ENCODE data around the gene NIPAL4. TPM values are rescaled to one million over a fixed set of nuclear protein-coding genes. Genes with fewer than 3 reads are reported as not detected.
A peak's percentile ranks its signal among the peaks of the same experiment; 100 is the strongest.

Gene NIPAL4
- total RNA-seq, 1 experiment from 2014 or later: 0.24 TPM

GRCh38 chr5:157464519-157465171 is 4.6 kb downstream of the NIPAL4 start:
- TF ChIP-seq EZH2 (IDR thresholded peaks at IDR 0.05; ENCODE audit: low read depth): no peak
- TF ChIP-seq, protein P1, sequence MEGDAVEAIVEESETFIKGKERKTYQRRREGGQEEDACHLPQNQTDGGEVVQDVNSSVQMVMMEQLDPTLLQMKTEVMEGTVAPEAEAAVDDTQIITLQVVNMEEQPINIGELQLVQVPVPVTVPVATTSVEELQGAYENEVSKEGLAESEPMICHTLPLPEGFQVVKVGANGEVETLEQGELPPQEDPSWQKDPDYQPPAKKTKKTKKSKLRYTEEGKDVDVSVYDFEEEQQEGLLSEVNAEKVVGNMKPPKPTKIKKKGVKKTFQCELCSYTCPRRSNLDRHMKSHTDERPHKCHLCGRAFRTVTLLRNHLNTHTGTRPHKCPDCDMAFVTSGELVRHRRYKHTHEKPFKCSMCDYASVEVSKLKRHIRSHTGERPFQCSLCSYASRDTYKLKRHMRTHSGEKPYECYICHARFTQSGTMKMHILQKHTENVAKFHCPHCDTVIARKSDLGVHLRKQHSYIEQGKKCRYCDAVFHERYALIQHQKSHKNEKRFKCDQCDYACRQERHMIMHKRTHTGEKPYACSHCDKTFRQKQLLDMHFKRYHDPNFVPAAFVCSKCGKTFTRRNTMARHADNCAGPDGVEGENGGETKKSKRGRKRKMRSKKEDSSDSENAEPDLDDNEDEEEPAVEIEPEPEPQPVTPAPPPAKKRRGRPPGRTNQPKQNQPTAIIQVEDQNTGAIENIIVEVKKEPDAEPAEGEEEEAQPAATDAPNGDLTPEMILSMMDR (conservative IDR thresholded peaks at IDR 0.05): no peak
- ChIA-PET POLR2A (ENCODE audit: unreplicated experiment) (no interaction called here), CTCF (interaction anchor here (0.6 kb wide), 2 partner anchors 42 to 191 kb away, joined by 3 to 4 read pairs; no protein-coding TSS in a partner anchor)
- H3K27ac ChIP-seq: 0 out of 2 replicates have a peak overlapping the region, but pooled peaks have one; percentile 13
- no peaks in the 10 kb centered on the region for H3K36me3 ChIP-seq (ENCODE audit: low read depth)
- H3K4me1 ChIP-seq (replicated peaks; ENCODE audit: insufficient read depth): peaks cover 17% of the 10 kb centered on the region
- H3F3A ChIP-seq (ENCODE audit: insufficient read depth, low read depth): peaks cover 4% of the 10 kb centered on the region; the same call in 1 of the 2 replicates
- H3K4me3 ChIP-seq: no peak overlapping the region
- intact Hi-C loops (cut with micrococcal nuclease; ENCODE audit: unreplicated experiment): loop anchor here (5.0 kb wide), 1 partner anchor 72 kb away; no protein-coding TSS in a partner anchor
- no peaks in the 10 kb centered on the region for H3K9me3 ChIP-seq (ENCODE audit: insufficient read depth, low read depth)
- H3K4me2 ChIP-seq: peak overlapping the region; percentile 53
- no TSS peak for BruUV-seq (replicated peaks)
- peak; percentile 59 to 81 for DNase-seq
- H3K27me3 ChIP-seq (ENCODE audit: insufficient read depth, low read depth): no peaks in the 10 kb centered on the region
- H3K79me2 ChIP-seq (ENCODE audit: low read depth): no peaks in the 10 kb centered on the region
- no peaks in the 10 kb centered on the region for H3K9me2 ChIP-seq (ENCODE audit: insufficient read depth)
- no peak overlapping the region for H2AFZ ChIP-seq
- H4K20me1 ChIP-seq (ENCODE audit: insufficient read depth): no peaks in the 10 kb centered on the region

- Histone ChIP-seq H3K4me2 (no peak overlapping the region), H3K79me2 (ENCODE audit: low read depth) (no peaks in the 10 kb centered on the region), H3K4me1 (replicated peaks; ENCODE audit: insufficient read depth) (peaks cover 17% of the 10 kb centered on the region), H3K9me2 (ENCODE audit: insufficient read depth) (no peaks in the 10 kb centered on the region), H3K36me3 (ENCODE audit: low read depth) (no peaks in the 10 kb centered on the region), H3K4me3 (no peak overlapping the region), H3K27me3 (ENCODE audit: insufficient read depth, low read depth) (no peaks in the 10 kb centered on the region), H3K27ac (no peak overlapping the region), H4K20me1 (ENCODE audit: insufficient read depth) (no peaks in the 10 kb centered on the region), H3K9me3 (ENCODE audit: insufficient read depth, low read depth) (no peaks in the 10 kb centered on the region), H3F3A (ENCODE audit: insufficient read depth, low read depth) (peaks cover 4% of the 10 kb centered on the region; the same call in 1 of the 2 replicates), H2AFZ (no peak overlapping the region)
- no TSS peak for BruUV-seq (replicated peaks)
- POLR2A ChIA-PET (ENCODE audit: unreplicated experiment): no interaction called here
- CTCF ChIA-PET: no interaction called here
- no peak for DNase-seq
- TF ChIP-seq, protein P1 (conservative IDR thresholded peaks at IDR 0.05): no peak
- no peak for TF ChIP-seq EZH2 (IDR thresholded peaks at IDR 0.05; ENCODE audit: low read depth)
- intact Hi-C loops (cut with micrococcal nuclease; ENCODE audit: unreplicated experiment): no loop called here
Measured at GRCh38 chr5:157468293-157468965, 8.4 kb downstream of the NIPAL4 start.

DNA sequence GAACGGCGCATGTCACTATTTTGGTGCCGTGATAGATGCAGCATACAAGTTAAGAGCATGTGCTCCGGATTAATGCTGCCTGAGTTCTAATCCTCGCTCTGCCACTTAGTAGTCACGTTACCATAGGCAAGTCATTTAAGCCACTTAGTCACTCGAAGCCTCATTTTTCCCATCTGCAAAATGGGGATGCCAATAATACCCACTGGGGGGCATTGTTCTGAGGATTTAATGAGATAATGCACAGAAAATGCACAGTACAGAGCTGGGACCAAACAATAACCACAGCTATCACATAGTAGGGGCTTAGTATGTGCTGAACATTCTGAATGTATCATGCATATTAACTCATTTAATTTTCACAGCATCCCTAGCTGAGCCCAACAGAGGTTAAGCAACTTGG is 9.1 kb downstream of the NIPAL4 start:
- POLR2A ChIA-PET (ENCODE audit: unreplicated experiment): no interaction called here
- Histone ChIP-seq H3K9me2 (ENCODE audit: insufficient read depth) (no peaks in the 10 kb centered on the region), H4K20me1 (ENCODE audit: insufficient read depth) (no peaks in the 10 kb centered on the region), H3K4me2 (no peak overlapping the region), H3K27ac (no peak overlapping the region), H2AFZ (no peak overlapping the region), H3K36me3 (ENCODE audit: low read depth) (no peaks in the 10 kb centered on the region), H3F3A (ENCODE audit: insufficient read depth, low read depth) (peaks cover 4% of the 10 kb centered on the region; the same call in 1 of the 2 replicates), H3K4me1 (replicated peaks; ENCODE audit: insufficient read depth) (peaks cover 11% of the 10 kb centered on the region), H3K9me3 (ENCODE audit: insufficient read depth, low read depth) (no peaks in the 10 kb centered on the region), H3K27me3 (ENCODE audit: insufficient read depth, low read depth) (no peaks in the 10 kb centered on the region), H3K79me2 (ENCODE audit: low read depth) (no peaks in the 10 kb centered on the region), H3K4me3 (no peak overlapping the region)
- DNase-seq: no peak
- intact Hi-C loops (cut with micrococcal nuclease; ENCODE audit: unreplicated experiment): no loop called here
- no peak for TF ChIP-seq EZH2 (IDR thresholded peaks at IDR 0.05; ENCODE audit: low read depth)
- TF ChIP-seq, protein P1 (conservative IDR thresholded peaks at IDR 0.05): no peak
- no TSS peak for BruUV-seq (replicated peaks)
- CTCF ChIA-PET: interaction anchor here (1.5 kb wide), 1 partner anchor 140 kb away, joined by 3 read pairs; no protein-coding TSS in a partner anchor

Data from PC-9 (cell line).